Left ventricle myocardium inferior (tissue), 1 donor: ENCODE results near the gene ARHGEF7. TPM values are rescaled to one million over a fixed set of nuclear protein-coding genes. Genes with fewer than 3 reads are reported as not detected.

Experiments used
- DNase-seq: peaks from one replicate; pipeline ENCODE4 v3.0.0-alpha.2; 2020
- H3K27ac ChIP-seq: fragments of 200-600 bp; replicated peaks from 2 replicates; pipeline ENCODE4 v1.8.0; 2021
- H3K27me3 ChIP-seq: fragments of 200-600 bp; 2 replicates; pipeline ENCODE4 v1.8.0; 2021; ENCODE audit warnings: low read depth
- H3K36me3 ChIP-seq: fragments of 200-600 bp; 2 replicates; pipeline ENCODE4 v1.8.0; 2021
- H3K4me1 ChIP-seq: fragments of 200-600 bp; 2 replicates; pipeline ENCODE4 v1.8.0; 2021
- H3K4me3 ChIP-seq: fragments of 200-600 bp; 2 replicates; pipeline ENCODE4 v1.8.0; 2021; ENCODE audit warnings: mild to moderate bottlenecking, moderate library complexity
- H3K9me3 ChIP-seq: fragments of 200-600 bp; replicated peaks from 2 replicates; pipeline ENCODE4 v1.8.0; 2021
- CTCF ChIP-seq: fragments of 200-600 bp; IDR thresholded peaks from 2 replicates; pipeline ENCODE4 v1.8.0; 2021; ENCODE audit warnings: antibody characterized with exemption, mild to moderate bottlenecking, borderline replicate concordance
- intact Hi-C: fragments of 100-400 bp; cut with micrococcal nuclease; formaldehyde crosslinking; loops from one replicate; pipeline ENCODE4 v1.11.0; 2022
- total RNA-seq: library from RNA; stranded (reverse); fragmentation: NEBNext Ultra II Directional; extraction: Animal tissue kit (Norgen Biotek cat#: 25700); gene quantifications from one replicate; pipeline ENCODE4 v1.2.1, GENCODE V29; 2021
- donor health status: DM: no; HTN: yes; CAD: no; lungs with severe emphysema.

Gene ARHGEF7
- total RNA-seq, 1 donor from 2014 or later = 35.9 TPM

- no peak for DNase-seq
Observed at GRCh38 chr13:111265006-111265700, 150.0 kb downstream of the ARHGEF7 start.

GRCh38 chr13:111265701-111266035 lies 150.6 kb downstream of the ARHGEF7 start:
- Histone ChIP-seq H3K36me3 (peaks cover 33% of the 10 kb centered on the region), H3K9me3 (no peaks in the 10 kb centered on the region), H3K27me3 (no peaks in the 10 kb centered on the region), H3K4me1 (peaks cover 57% of the 10 kb centered on the region), H3K27ac (no peak overlapping the region), H3K4me3 (no peak overlapping the region)
- intact Hi-C loops = no loop called here
- DNase-seq = no peak
- TF ChIP-seq CTCF = no peak

More at GRCh38 chr13:111265006-111265700, 150.0 kb downstream of the ARHGEF7 start:
- no peak overlapping the region for H3K4me3 ChIP-seq
- TF ChIP-seq CTCF = no peak
- intact Hi-C loops = no loop called here
- H3K27ac ChIP-seq = no peak overlapping the region
- peaks cover 52% of the 10 kb centered on the region for H3K4me1 ChIP-seq
- H3K9me3 ChIP-seq = peaks cover 2% of the 10 kb centered on the region
- peaks cover 33% of the 10 kb centered on the region for H3K36me3 ChIP-seq
- no peaks in the 10 kb centered on the region for H3K27me3 ChIP-seq

GRCh38 chr13:111267205-111267604 lies 152.1 kb downstream of the ARHGEF7 start:
- Histone ChIP-seq H3K4me3 (no peak overlapping the region), H3K27me3 (no peaks in the 10 kb centered on the region), H3K36me3 (peaks cover 41% of the 10 kb centered on the region), H3K4me1 (peaks cover 58% of the 10 kb centered on the region), H3K27ac (no peak overlapping the region), H3K9me3 (no peaks in the 10 kb centered on the region)
- no peak for TF ChIP-seq CTCF
- no peak for DNase-seq
- intact Hi-C loops = no loop called here

- H3K9me3 ChIP-seq = no peaks in the 10 kb centered on the region
- no peak for DNase-seq
- H3K27me3 ChIP-seq = no peaks in the 10 kb centered on the region
- no peak overlapping the region for H3K27ac ChIP-seq
- peaks cover 58% of the 10 kb centered on the region for H3K4me1 ChIP-seq
- peaks cover 44% of the 10 kb centered on the region for H3K36me3 ChIP-seq
- TF ChIP-seq CTCF = no peak
- H3K4me3 ChIP-seq = no peak overlapping the region
- intact Hi-C loops = no loop called here
Observed at GRCh38 chr13:111267784-111268183, 152.7 kb downstream of the ARHGEF7 start.

- H3K36me3 ChIP-seq = peaks cover 60% of the 10 kb centered on the region
- peaks cover 53% of the 10 kb centered on the region for H3K4me1 ChIP-seq
- TF ChIP-seq CTCF = no peak
- peak overlapping the region; percentile 2 for H3K27ac ChIP-seq
- no peaks in the 10 kb centered on the region for H3K9me3 ChIP-seq
- H3K27me3 ChIP-seq = no peaks in the 10 kb centered on the region
- H3K4me3 ChIP-seq = no peak overlapping the region
- DNase-seq = no peak
- intact Hi-C loops = no loop called here
Observed at GRCh38 chr13:111269508-111269907, 154.4 kb downstream of the ARHGEF7 start.
